Ishikawa (cell line): ENCODE results near the gene GTPBP10.

ENCODE experiments used
- CEBPB ChIP-seq: IDR thresholded peaks from 2 replicates; pipeline ENCODE4 v1.6.1; 2012
- CREB1 ChIP-seq: IDR thresholded peaks from 2 replicates; pipeline ENCODE4 v1.6.1; 2012; ENCODE audit warnings: low read depth
- EGR1 ChIP-seq: IDR thresholded peaks from 2 replicates; pipeline ENCODE4 v1.6.1; 2012
- EP300 ChIP-seq: IDR thresholded peaks from 2 replicates; pipeline ENCODE4 v1.6.1; 2012; ENCODE audit warnings: borderline replicate concordance
- FOXM1 ChIP-seq: IDR thresholded peaks from 2 replicates; pipeline ENCODE4 v1.6.1; 2012; ENCODE audit warnings: low read depth, borderline replicate concordance
- NFIC ChIP-seq: IDR thresholded peaks from 2 replicates; pipeline ENCODE4 v1.6.1; 2012
- RAD21 ChIP-seq: IDR thresholded peaks from 2 replicates; pipeline ENCODE4 v1.6.1; 2012; ENCODE audit warnings: low read depth
- TAF1 ChIP-seq: IDR thresholded peaks from 2 replicates; pipeline ENCODE4 v1.6.1; 2012; ENCODE audit warnings: low read depth, mild to moderate bottlenecking
- TCF12 ChIP-seq: IDR thresholded peaks from 2 replicates; pipeline ENCODE4 v1.6.1; 2012; ENCODE audit warnings: low read depth
- TEAD4 ChIP-seq: IDR thresholded peaks from 2 replicates; pipeline ENCODE4 v1.6.1; 2012
- YY1 ChIP-seq: IDR thresholded peaks from 2 replicates; pipeline ENCODE4 v1.6.1; 2012; ENCODE audit warnings: low read depth
- ZBTB7A ChIP-seq: IDR thresholded peaks from 2 replicates; pipeline ENCODE4 v1.6.1; 2012; ENCODE audit warnings: low read depth
- TF ChIP-seq, protein P1 (sequence below): IDR thresholded peaks from 2 replicates; pipeline ENCODE4 v1.6.1; 2012; ENCODE audit warnings: low read depth, mild to moderate bottlenecking
- TF ChIP-seq, protein P2 (sequence below): IDR thresholded peaks from 2 replicates; pipeline ENCODE4 v1.6.1; 2012
- TF ChIP-seq, protein P3 (sequence below): IDR thresholded peaks from 2 replicates; pipeline ENCODE4 v1.6.1; 2012

Gene GTPBP10

GRCh38 chr7:90311175-90311574, 35.3 kb upstream of the GTPBP10 start:
- TF ChIP-seq TEAD4, result no peak
- no peak for TF ChIP-seq NFIC
- no peak for TF ChIP-seq YY1
- TF ChIP-seq TCF12, result no peak
- TF ChIP-seq, protein P1, sequence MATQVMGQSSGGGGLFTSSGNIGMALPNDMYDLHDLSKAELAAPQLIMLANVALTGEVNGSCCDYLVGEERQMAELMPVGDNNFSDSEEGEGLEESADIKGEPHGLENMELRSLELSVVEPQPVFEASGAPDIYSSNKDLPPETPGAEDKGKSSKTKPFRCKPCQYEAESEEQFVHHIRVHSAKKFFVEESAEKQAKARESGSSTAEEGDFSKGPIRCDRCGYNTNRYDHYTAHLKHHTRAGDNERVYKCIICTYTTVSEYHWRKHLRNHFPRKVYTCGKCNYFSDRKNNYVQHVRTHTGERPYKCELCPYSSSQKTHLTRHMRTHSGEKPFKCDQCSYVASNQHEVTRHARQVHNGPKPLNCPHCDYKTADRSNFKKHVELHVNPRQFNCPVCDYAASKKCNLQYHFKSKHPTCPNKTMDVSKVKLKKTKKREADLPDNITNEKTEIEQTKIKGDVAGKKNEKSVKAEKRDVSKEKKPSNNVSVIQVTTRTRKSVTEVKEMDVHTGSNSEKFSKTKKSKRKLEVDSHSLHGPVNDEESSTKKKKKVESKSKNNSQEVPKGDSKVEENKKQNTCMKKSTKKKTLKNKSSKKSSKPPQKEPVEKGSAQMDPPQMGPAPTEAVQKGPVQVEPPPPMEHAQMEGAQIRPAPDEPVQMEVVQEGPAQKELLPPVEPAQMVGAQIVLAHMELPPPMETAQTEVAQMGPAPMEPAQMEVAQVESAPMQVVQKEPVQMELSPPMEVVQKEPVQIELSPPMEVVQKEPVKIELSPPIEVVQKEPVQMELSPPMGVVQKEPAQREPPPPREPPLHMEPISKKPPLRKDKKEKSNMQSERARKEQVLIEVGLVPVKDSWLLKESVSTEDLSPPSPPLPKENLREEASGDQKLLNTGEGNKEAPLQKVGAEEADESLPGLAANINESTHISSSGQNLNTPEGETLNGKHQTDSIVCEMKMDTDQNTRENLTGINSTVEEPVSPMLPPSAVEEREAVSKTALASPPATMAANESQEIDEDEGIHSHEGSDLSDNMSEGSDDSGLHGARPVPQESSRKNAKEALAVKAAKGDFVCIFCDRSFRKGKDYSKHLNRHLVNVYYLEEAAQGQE, result no peak
- TF ChIP-seq, protein P2, sequence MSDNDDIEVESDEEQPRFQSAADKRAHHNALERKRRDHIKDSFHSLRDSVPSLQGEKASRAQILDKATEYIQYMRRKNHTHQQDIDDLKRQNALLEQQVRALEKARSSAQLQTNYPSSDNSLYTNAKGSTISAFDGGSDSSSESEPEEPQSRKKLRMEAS, result no peak
- TF ChIP-seq RAD21, result no peak
- TF ChIP-seq, protein P3, sequence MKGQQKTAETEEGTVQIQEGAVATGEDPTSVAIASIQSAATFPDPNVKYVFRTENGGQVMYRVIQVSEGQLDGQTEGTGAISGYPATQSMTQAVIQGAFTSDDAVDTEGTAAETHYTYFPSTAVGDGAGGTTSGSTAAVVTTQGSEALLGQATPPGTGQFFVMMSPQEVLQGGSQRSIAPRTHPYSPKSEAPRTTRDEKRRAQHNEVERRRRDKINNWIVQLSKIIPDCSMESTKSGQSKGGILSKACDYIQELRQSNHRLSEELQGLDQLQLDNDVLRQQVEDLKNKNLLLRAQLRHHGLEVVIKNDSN, result no peak
- TF ChIP-seq CREB1, result no peak
- TF ChIP-seq FOXM1, result no peak
- TF ChIP-seq EGR1, result no peak
- TF ChIP-seq ZBTB7A, result no peak
- TF ChIP-seq CEBPB, result no peak

DNA sequence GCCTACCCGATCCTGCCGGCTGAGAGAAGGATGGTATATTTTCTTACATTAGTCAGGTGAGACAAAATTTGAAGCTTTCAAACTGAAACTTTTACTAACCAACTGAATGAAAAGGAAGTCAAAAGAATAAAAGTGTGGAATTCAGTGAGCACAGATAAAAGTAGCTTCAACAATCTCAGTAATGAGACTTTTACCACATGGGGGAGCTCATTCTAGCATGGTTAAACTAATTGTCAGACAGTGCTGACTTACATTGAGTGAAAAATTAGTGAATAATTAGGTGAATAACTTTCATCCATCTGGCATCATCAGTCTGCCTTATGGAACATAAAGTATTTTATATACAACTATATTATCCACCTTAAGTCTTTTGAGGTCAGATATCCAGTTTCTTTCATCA, 33.8 kb upstream of the GTPBP10 start:
- TF ChIP-seq CEBPB (no peak), RAD21 (no peak), TCF12 (no peak), FOXM1 (no peak), ZBTB7A (no peak), NFIC (no peak), EP300 (no peak), YY1 (no peak), CREB1 (no peak), EGR1 (no peak), TAF1 (no peak), TEAD4 (no peak)
- TF ChIP-seq, protein P2, result no peak
- TF ChIP-seq, protein P3, result no peak
- TF ChIP-seq, protein P1, result no peak

DNA sequence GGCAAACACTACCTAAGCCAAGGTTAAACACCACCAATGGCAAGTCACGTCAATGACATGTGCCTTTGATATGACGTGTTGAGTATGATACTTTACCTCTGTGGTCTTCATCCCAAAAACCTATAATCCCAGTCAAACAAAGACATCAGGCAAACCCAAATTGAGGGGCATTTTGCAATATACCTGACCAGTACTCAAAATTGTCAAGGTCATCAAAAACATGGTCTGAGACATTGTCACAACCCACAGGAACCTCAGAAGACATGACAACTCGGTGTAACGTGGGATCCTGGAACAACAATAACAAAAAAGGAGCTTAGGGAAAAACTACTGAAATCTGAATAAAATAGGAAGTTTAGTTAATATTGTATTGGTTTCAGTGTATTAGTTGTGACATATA, 32.6 kb upstream of the GTPBP10 start:
- TF ChIP-seq, protein P1, result no peak
- TF ChIP-seq TAF1 (no peak), TEAD4 (no peak), RAD21 (no peak), NFIC (no peak), EGR1 (no peak), EP300 (no peak), CEBPB (no peak), TCF12 (no peak), YY1 (no peak), CREB1 (no peak), FOXM1 (no peak), ZBTB7A (no peak)
- TF ChIP-seq, protein P3, result no peak
- TF ChIP-seq, protein P2, result no peak

DNA sequence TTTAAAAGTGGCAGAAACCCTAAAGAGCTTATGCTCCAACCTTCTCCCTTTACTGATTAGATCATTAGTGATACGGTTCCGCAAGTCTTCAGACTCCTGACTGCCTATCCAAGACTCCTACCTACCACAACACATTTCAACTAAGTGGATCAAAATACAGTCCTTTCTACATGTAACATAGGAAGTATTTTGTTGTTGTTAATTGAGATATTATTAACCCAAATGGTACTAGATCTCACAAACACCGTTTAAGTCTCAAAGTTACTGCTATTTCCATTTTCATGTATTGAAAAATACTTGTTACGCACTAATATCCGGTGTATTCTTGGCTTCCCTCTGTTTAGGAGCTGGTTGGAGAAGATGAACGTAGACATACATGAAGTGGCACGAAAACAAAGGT, 26.5 kb upstream of the GTPBP10 start:
- TF ChIP-seq RAD21, result no peak
- TF ChIP-seq CREB1, result no peak
